SK-N-SH treated with all-trans-retinoic acid at 6 μM for 48 hours (cell line): ENCODE results near the gene SMPDL3A.

Experiments
- ATAC-seq: fragments of 200-7000 bp; cut with Tn5 transposase; 3 replicates; pipeline ENCODE4 v1.9.1; 2020; ENCODE audit warnings: mild to moderate bottlenecking, moderate library complexity
- ARNTL ChIP-seq: fragments of 450-650 bp; formaldehyde crosslinking; IDR thresholded peaks from 2 replicates; pipeline ENCODE4 v1.5.0; 2020; ENCODE audit warnings: low read depth, mild to moderate bottlenecking, moderate library complexity, borderline replicate concordance
- BACH2 ChIP-seq: fragments of 250-450 bp; sonication (Bioruptor Pico); IDR thresholded peaks from 2 replicates; pipeline ENCODE4 v1.9.0; 2021; ENCODE audit warnings: mild to moderate bottlenecking, borderline replicate concordance
- CREB5 ChIP-seq: fragments of 250-450 bp; sonication (Bioruptor Pico); IDR thresholded peaks from 2 replicates; pipeline ENCODE4 v1.5.1; 2020; ENCODE audit warnings: low read depth, mild to moderate bottlenecking, moderate library complexity
- CSDC2 ChIP-seq: fragments of 250-450 bp; sonication (Bioruptor Pico); IDR thresholded peaks from 2 replicates; pipeline ENCODE4 v1.5.0; 2020; ENCODE audit warnings: mild to moderate bottlenecking, moderate library complexity
- CSRNP3 ChIP-seq: fragments of 250-450 bp; sonication (Bioruptor Pico); IDR thresholded peaks from 2 replicates; pipeline ENCODE4 v1.5.1; 2021; ENCODE audit warnings: mild to moderate bottlenecking, moderate library complexity
- ESRRG ChIP-seq: fragments of 250-450 bp; sonication (Bioruptor Pico); IDR thresholded peaks from 2 replicates; pipeline ENCODE4 v1.6.1; 2021; ENCODE audit warnings: mild to moderate bottlenecking
- GLIS3 ChIP-seq: fragments of 250-450 bp; sonication (Bioruptor Pico); IDR thresholded peaks from 2 replicates; pipeline ENCODE4 v1.5.0; 2020; ENCODE audit warnings: mild to moderate bottlenecking, moderate library complexity
- ISL1 ChIP-seq: fragments of 250-450 bp; sonication (Bioruptor Pico); IDR thresholded peaks from 2 replicates; pipeline ENCODE4 v2.1.2; 2022; ENCODE audit warnings: mild to moderate bottlenecking, moderate library complexity
- OSR1 ChIP-seq: fragments of 250-450 bp; sonication (Bioruptor Pico); IDR thresholded peaks from 2 replicates; pipeline ENCODE4 v1.8.0; 2022; ENCODE audit warnings: moderate library complexity, mild to moderate bottlenecking, inconsistent platforms
- PATZ1 ChIP-seq: fragments of 250-450 bp; sonication (Bioruptor Pico); IDR thresholded peaks from 2 replicates; pipeline ENCODE4 v1.8.0; 2020; ENCODE audit warnings: mild to moderate bottlenecking, moderate library complexity, borderline replicate concordance
- POU6F1 ChIP-seq: fragments of 250-450 bp; sonication (Bioruptor Pico); IDR thresholded peaks from 2 replicates; pipeline ENCODE4 v1.8.0; 2021; ENCODE audit warnings: low read depth, mild to moderate bottlenecking, moderate library complexity, borderline replicate concordance
- PPARA ChIP-seq: fragments of 250-450 bp; sonication (Bioruptor Pico); IDR thresholded peaks from 2 replicates; pipeline ENCODE4 v1.5.0; 2020; ENCODE audit warnings: mild to moderate bottlenecking, borderline replicate concordance
- RARB ChIP-seq: fragments of 250-450 bp; sonication (Bioruptor Pico); IDR thresholded peaks from 2 replicates; pipeline ENCODE4 v1.8.0; 2021; ENCODE audit warnings: mild to moderate bottlenecking, moderate library complexity
- SNAI2 ChIP-seq: fragments of 250-450 bp; sonication (Bioruptor Pico); IDR thresholded peaks from 2 replicates; pipeline ENCODE4 v1.5.0; 2020; ENCODE audit warnings: mild to moderate bottlenecking, moderate library complexity
- TOX ChIP-seq: fragments of 250-450 bp; sonication (Bioruptor Pico); IDR thresholded peaks from 2 replicates; pipeline ENCODE4 v1.8.0; 2021; ENCODE audit warnings: mild to moderate bottlenecking, moderate library complexity, borderline replicate concordance
- TSHZ2 ChIP-seq: fragments of 250-450 bp; sonication (Bioruptor Pico); IDR thresholded peaks from 2 replicates; pipeline ENCODE4 v1.5.0; 2020; ENCODE audit warnings: mild to moderate bottlenecking, moderate library complexity
- ZC3H10 ChIP-seq: fragments of 250-450 bp; sonication (Bioruptor Pico); IDR thresholded peaks from 2 replicates; pipeline ENCODE4 v1.5.1; 2021; ENCODE audit warnings: mild to moderate bottlenecking, moderate library complexity
- ZFP30 ChIP-seq: fragments of 450-650 bp; formaldehyde crosslinking; IDR thresholded peaks from 2 replicates; pipeline ENCODE4 v1.5.0; 2022; ENCODE audit warnings: mild to moderate bottlenecking, moderate library complexity
- ZNF565 ChIP-seq: fragments of 450-650 bp; formaldehyde crosslinking; conservative IDR thresholded peaks from 2 replicates; pipeline ENCODE4 v1.5.0; 2020; ENCODE audit warnings: low read depth, mild to moderate bottlenecking, moderate library complexity
- ZNF70 ChIP-seq: fragments of 450-650 bp; formaldehyde crosslinking; IDR thresholded peaks from 2 replicates; pipeline ENCODE4 v1.5.0; 2020; ENCODE audit warnings: mild to moderate bottlenecking, moderate library complexity

The SMPDL3A gene

GRCh38 chr6:122775975-122776374 is 13.1 kb upstream of the SMPDL3A start:
- TF ChIP-seq CSDC2 (CRISPR knock-in tag) (no peak), RARB (CRISPR knock-in tag) (no peak), CREB5 (CRISPR knock-in tag) (no peak), GLIS3 (CRISPR knock-in tag) (no peak), OSR1 (CRISPR knock-in tag) (no peak), ZC3H10 (no peak), BACH2 (CRISPR knock-in tag) (no peak), POU6F1 (CRISPR knock-in tag) (no peak), SNAI2 (CRISPR knock-in tag) (no peak), ZFP30 (CRISPR knock-in tag) (no peak), CSRNP3 (CRISPR knock-in tag) (no peak), PATZ1 (CRISPR knock-in tag) (no peak), ZNF70 (no peak), TOX (CRISPR knock-in tag) (no peak), ISL1 (CRISPR knock-in tag) (no peak), ESRRG (CRISPR knock-in tag) (no peak), PPARA (no peak), ZNF565 (CRISPR knock-in tag) (no peak), ARNTL (CRISPR knock-in tag) (no peak)
- TF ChIP-seq, all 23 proteins: peak for 0
- no peak for ATAC-seq

- TF ChIP-seq ARNTL (CRISPR knock-in tag) (no peak), GLIS3 (CRISPR knock-in tag) (no peak), TSHZ2 (no peak), ZNF565 (CRISPR knock-in tag) (no peak), ESRRG (CRISPR knock-in tag) (no peak), CSDC2 (CRISPR knock-in tag) (no peak), ZFP30 (CRISPR knock-in tag) (no peak), ZNF70 (no peak), CSRNP3 (CRISPR knock-in tag) (no peak), ZC3H10 (no peak), PPARA (no peak)
- ATAC-seq: no peak
Measured at GRCh38 chr6:122778302-122778701, 10.8 kb upstream of the SMPDL3A start.
